Epithelial cell of proximal tubule (primary cell): ENCODE results near the gene WNK1. TPM values are rescaled to one million over a fixed set of nuclear protein-coding genes. Genes with fewer than 3 reads are reported as not detected.

ENCODE experiments used
- DNase-seq: peaks from one replicate; pipeline ENCODE4 v3.0.0-alpha.2; 2011; ENCODE audit warnings: low read depth
- H3K4me3 ChIP-seq: 2 replicates; pipeline ENCODE4 v1.5.1; 2011; ENCODE audit warnings: low read depth, mild to moderate bottlenecking, low read length
- CTCF ChIP-seq: conservative IDR thresholded peaks from 2 replicates; pipeline ENCODE4 v1.5.1; 2012; ENCODE audit warnings: low read depth, mild to moderate bottlenecking, low read length
- total RNA-seq: library from RNA; depleted of rRNA; stranded (reverse); fragments of >200 nt; gene quantifications from 2 replicates; pipeline ENCODE4 v1.2.3, GENCODE V29; 2015

Gene WNK1
- total RNA-seq, 1 donor from 2014 or later: 53.4 TPM

DNA sequence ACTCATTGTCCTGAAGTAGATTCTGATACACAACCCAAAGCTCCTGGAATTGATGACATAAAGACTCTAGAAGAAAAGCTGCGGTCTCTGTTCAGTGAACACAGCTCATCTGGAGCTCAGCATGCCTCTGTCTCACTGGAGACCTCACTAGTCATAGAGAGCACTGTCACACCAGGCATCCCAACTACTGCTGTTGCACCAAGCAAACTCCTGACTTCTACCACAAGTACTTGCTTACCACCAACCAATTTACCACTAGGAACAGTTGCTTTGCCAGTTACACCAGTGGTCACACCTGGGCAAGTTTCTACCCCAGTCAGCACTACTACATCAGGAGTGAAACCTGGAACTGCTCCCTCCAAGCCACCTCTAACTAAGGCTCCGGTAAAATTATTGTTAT, 133.3 kb downstream of the WNK1 start:
- no peak for DNase-seq
- no peak for TF ChIP-seq CTCF
- H3K4me3 ChIP-seq: no peak overlapping the region

DNA sequence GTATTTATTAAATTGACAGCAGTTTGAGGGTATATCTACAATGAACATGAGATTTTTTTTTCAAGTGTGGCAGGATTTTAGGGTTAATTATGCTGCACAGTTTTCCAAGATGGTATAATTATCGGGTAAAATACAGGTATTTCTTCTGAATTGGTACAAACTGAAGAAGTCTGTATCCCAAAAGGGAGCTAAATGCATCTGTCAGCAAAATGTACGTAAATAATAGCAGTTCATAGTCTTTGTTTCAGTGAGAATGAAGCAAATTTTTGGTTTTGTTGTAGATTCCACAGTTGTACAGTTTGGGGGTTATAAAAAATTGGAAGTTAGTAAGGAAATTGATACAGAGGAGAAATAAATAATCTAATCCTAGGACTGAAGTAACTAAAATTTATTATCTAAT, 133.8 kb downstream of the WNK1 start:
- no peak for DNase-seq
- H3K4me3 ChIP-seq: no peak overlapping the region
- no peak for TF ChIP-seq CTCF

GRCh38 chr12:894226-894625, 141.8 kb downstream of the WNK1 start:
- no peak for TF ChIP-seq CTCF
- H3K4me3 ChIP-seq: no peak overlapping the region
- no peak for DNase-seq

DNA sequence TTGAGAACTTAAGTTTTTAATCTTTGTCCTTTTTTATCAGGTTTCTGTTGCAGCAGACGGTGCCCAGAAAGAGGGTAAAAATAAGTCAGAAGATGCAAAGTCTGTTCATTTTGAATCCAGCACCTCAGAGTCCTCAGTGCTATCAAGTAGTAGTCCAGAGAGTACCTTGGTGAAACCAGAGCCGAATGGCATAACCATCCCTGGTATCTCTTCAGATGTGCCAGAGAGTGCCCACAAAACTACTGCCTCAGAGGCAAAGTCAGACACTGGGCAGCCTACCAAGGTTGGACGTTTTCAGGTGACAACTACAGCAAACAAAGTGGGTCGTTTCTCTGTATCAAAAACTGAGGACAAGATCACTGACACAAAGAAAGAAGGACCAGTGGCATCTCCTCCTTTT, 143.7 kb downstream of the WNK1 start:
- no peak for TF ChIP-seq CTCF

DNA sequence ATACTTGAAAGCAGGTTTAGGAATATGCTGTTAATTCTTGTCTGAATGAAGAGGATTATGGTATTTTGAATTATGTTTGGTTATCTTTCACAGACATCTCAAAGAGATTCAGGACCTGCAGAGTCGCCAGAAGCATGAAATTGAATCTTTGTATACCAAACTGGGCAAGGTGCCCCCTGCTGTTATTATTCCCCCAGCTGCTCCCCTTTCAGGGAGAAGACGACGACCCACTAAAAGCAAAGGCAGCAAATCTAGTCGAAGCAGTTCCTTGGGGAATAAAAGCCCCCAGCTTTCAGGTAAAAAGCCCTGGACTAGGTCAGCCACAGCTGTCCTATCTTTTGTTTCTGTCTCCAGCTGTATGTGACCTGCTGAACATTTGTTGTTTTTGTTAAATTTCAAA, 145.0 kb downstream of the WNK1 start:
- H3K4me3 ChIP-seq: no peak overlapping the region
- no peak for DNase-seq
- TF ChIP-seq CTCF: no peak

More for the DNA sequence above, 143.7 kb downstream of the WNK1 start:
- H3K4me3 ChIP-seq: no peak overlapping the region
- DNase-seq: no peak

DNA sequence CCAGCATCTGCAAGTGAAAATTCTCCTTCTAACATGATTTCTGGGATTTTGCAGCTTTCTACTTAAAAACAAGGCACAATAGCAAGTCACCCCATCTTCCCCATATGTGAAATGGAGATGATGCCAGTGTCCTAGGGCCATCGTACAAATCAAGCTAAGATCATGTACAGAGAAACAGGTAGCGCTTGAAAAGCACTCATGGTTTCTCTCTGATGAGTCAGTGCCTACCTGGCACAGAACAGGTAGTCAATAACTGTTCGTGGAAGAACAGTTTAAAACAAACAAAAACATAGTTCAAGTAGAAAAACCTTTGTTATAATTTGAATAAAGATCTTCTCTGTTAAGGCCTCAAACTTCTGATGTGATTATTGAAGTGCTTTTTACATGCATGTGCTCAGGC, 150.2 kb downstream of the WNK1 start:
- TF ChIP-seq CTCF: no peak
- H3K4me3 ChIP-seq: no peak overlapping the region
- DNase-seq: no peak

DNA sequence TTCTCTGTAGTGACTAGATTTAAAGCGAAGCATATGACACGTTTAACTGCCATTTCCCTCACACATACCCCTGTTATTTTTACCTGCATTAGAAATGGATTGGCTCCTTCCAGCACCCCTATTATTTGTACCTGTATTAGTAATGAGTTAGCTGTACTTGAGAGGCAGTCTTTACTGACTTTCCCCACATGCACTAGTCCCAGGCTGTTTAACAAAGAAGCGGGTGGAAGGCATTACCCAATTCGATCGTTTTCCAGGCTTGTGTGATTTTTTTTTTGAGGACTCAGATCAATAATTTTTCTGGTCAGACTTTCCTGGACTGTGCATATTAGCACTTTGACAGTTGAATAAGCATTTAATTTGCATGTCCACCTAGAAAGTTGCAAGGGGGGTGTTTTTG, 150.7 kb downstream of the WNK1 start:
- TF ChIP-seq CTCF: no peak
- H3K4me3 ChIP-seq: no peak overlapping the region
- DNase-seq: no peak
